Fibroblast of lung (primary cell): Measurements from ENCODE around the gene TDRD15. TPM values are rescaled to one million over a fixed set of nuclear protein-coding genes. Genes with fewer than 3 reads are reported as not detected.

ENCODE experiments used
- DNase-seq, 2 donors: peaks; one replicate each; pipeline versions ENCODE4 v3.0.0 to v3.0.0-alpha.2; 2010; ENCODE audit warnings: low read depth in 2 of 2
- H2AFZ ChIP-seq: 2 replicates; pipeline ENCODE4 v1.5.1; 2012; ENCODE audit warnings: low read length, control low read depth, inconsistent platforms
- H3K27ac ChIP-seq: 2 replicates; pipeline ENCODE4 v1.5.1; 2011; ENCODE audit warnings: low read length, control low read depth; ENCODE audit not compliant: insufficient read depth
- H3K27me3 ChIP-seq: 2 replicates; pipeline ENCODE4 v1.5.1; 2011; ENCODE audit warnings: mild to moderate bottlenecking, low read length; ENCODE audit not compliant: control insufficient read depth, insufficient read depth
- H3K36me3 ChIP-seq: 2 replicates; pipeline ENCODE4 v1.5.1; 2011; ENCODE audit warnings: low read length; ENCODE audit not compliant: control insufficient read depth, insufficient read depth
- H3K4me1 ChIP-seq: 2 replicates; pipeline ENCODE4 v1.5.1; 2011; ENCODE audit warnings: low read length; ENCODE audit not compliant: control insufficient read depth, insufficient read depth; ENCODE audit errors: extremely low read depth
- H3K4me2 ChIP-seq: 2 replicates; pipeline ENCODE4 v1.5.1; 2011; ENCODE audit warnings: low read length, control low read depth; ENCODE audit not compliant: insufficient read depth; ENCODE audit errors: extremely low read depth
- H3K4me3 ChIP-seq, 4 experiments: fragments of 200-600 bp in 1 of 4; sonication (generic) in 1 of 4; replicated peaks in 1 of 4; 2 replicates each; pipeline ENCODE4 v1.5.1; 2011 to 2016; ENCODE audit warnings: low read length in 4 of 4, low read depth in 3 of 4, mild to moderate bottlenecking in 3 of 4, control low read depth in 2 of 4, inconsistent platforms in 1 of 4, mixed read lengths in 1 of 4; ENCODE audit not compliant: insufficient read depth in 1 of 4; ENCODE audit errors: control extremely low read depth in 1 of 4
- H3K79me2 ChIP-seq: 2 replicates; pipeline ENCODE4 v1.5.1; 2012; ENCODE audit warnings: mild to moderate bottlenecking, low read length, inconsistent platforms; ENCODE audit not compliant: control insufficient read depth, insufficient read depth
- H3K9ac ChIP-seq: 2 replicates; pipeline ENCODE4 v1.5.1; 2011; ENCODE audit warnings: mild to moderate bottlenecking, low read length, control low read depth; ENCODE audit not compliant: insufficient read depth
- H3K9me3 ChIP-seq: 2 replicates; pipeline ENCODE4 v1.5.1; 2012; ENCODE audit warnings: low read depth, low read length; ENCODE audit not compliant: control insufficient read depth, insufficient read depth
- H4K20me1 ChIP-seq: 2 replicates; pipeline ENCODE4 v1.5.1; 2011; ENCODE audit warnings: low read length; ENCODE audit not compliant: control insufficient read depth, insufficient read depth; ENCODE audit errors: extremely low read depth
- EZH2 ChIP-seq: IDR thresholded peaks from 2 replicates; pipeline ENCODE4 v1.5.1; 2012; ENCODE audit warnings: low read length, control low read depth, mild to moderate bottlenecking; ENCODE audit errors: missing control alignments
- polyA plus RNA-seq, 2 donors: library from polyadenylated mRNA; depleted of rRNA in 1 of 2; stranded (reverse) in 1 of 2; unstranded in 1 of 2; fragments of >200 nt; gene quantifications; 2 replicates each; pipeline ENCODE4 v1.2.1, GENCODE V29; 2011 to 2012; ENCODE audit warnings: missing spikeins in 1 of 2
- total RNA-seq: library from RNA; depleted of rRNA; stranded (reverse); fragments of >200 nt; gene quantifications from 2 replicates; pipeline ENCODE4 v1.2.1, GENCODE V29; 2014
- TF ChIP-seq, protein P1 (sequence below), 2 donors: IDR thresholded peaks in 1 of 2; conservative IDR thresholded peaks in 1 of 2; 1 replicate in 1 of 2; 2 replicates in 1 of 2; pipeline ENCODE4 v1.5.1; 2011 to 2012; ENCODE audit warnings: low read length in 2 of 2, control low read depth in 1 of 2, inconsistent platforms in 1 of 2, low read depth in 1 of 2, mild to moderate bottlenecking in 1 of 2

TDRD15 gene
- total and polyA plus RNA-seq, 2 donors (not counting 1 experiment from before 2014, with no cell fraction given): not detected

DNA sequence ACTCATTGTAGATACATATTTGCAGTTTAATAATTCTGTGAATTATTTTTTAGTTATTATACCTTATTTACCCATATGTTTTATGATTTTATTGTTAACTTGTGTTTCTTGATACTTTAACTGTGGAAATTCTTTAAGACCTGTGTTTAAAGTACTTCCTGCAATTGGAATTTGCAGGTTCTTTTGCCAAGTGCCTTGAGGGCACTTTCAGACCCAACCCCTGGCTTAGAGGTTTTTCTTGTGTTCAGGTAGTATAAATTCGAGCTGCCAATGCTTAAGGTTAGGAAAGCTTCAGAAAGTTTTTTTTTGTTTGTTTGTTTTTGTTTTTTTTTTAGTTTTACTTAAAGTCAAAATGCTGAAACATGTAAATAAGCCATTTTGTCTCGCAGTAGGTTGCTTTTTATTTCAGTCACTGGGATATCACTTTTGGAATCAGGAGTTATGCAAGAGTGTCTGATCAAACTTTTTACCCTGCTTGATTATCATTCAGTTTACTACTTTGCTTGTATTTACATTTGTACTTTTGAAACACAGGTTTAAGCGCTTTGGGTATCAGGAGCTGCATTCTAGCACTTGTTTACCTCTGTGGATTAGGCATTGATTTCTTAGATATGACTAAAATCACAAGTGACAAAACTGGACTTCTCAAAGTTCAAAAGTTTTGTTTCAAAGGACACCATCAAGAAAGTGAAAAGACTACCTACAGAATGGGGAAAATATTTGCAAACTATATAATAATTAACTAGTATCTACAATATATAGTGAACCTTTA is 31.8 kb downstream of the TDRD15 start:
- Histone ChIP-seq H3K79me2 (no peaks in the 10 kb centered on the region), H4K20me1 (no peaks in the 10 kb centered on the region), H2AFZ (no peak overlapping the region), H3K9ac (no peak overlapping the region), H3K27me3 (no peaks in the 10 kb centered on the region), H3K27ac (no peak overlapping the region), H3K9me3 (no peaks in the 10 kb centered on the region), H3K4me3 (no peak overlapping the region), H3K4me2 (no peak overlapping the region), H3K4me1 (no peaks in the 10 kb centered on the region), H3K36me3 (no peaks in the 10 kb centered on the region)
- no peak for DNase-seq
- TF ChIP-seq EZH2: no peak
- TF ChIP-seq, protein P1, sequence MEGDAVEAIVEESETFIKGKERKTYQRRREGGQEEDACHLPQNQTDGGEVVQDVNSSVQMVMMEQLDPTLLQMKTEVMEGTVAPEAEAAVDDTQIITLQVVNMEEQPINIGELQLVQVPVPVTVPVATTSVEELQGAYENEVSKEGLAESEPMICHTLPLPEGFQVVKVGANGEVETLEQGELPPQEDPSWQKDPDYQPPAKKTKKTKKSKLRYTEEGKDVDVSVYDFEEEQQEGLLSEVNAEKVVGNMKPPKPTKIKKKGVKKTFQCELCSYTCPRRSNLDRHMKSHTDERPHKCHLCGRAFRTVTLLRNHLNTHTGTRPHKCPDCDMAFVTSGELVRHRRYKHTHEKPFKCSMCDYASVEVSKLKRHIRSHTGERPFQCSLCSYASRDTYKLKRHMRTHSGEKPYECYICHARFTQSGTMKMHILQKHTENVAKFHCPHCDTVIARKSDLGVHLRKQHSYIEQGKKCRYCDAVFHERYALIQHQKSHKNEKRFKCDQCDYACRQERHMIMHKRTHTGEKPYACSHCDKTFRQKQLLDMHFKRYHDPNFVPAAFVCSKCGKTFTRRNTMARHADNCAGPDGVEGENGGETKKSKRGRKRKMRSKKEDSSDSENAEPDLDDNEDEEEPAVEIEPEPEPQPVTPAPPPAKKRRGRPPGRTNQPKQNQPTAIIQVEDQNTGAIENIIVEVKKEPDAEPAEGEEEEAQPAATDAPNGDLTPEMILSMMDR (conservative IDR thresholded peaks at IDR 0.05 in 1 of 2, IDR thresholded peaks at IDR 0.05 in 1 of 2; ENCODE audit: low read depth in 1 of 2, low read length in 2 of 2): no peak

DNA sequence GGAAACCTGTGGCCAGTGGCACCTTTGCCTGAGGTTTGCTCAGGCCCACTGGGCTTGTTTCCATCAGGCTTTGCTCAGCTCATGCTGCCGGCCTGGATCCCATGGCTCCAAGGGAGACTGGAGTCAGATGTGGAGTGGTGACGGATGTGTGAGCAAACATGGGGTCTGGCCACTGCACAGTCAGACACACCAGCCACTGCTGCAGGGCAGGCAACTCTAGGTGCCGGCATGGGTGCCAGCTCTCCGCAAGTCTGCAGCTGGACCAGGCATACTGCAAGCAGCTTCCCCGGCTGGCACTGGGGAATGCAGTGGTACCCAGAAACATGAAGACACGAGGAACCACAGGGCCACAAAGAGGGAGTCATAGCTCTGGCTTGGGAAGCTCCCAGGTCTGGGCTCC is 37.4 kb downstream of the TDRD15 start:
- H4K20me1 ChIP-seq: no peaks in the 10 kb centered on the region
- no peak overlapping the region for H3K4me2 ChIP-seq
- DNase-seq: no peak
- TF ChIP-seq, protein P1 (conservative IDR thresholded peaks at IDR 0.05 in 1 of 2, IDR thresholded peaks at IDR 0.05 in 1 of 2; ENCODE audit: low read depth in 1 of 2, low read length in 2 of 2): no peak
- TF ChIP-seq EZH2: no peak
- H3K4me3 ChIP-seq: no peak overlapping the region
- no peak overlapping the region for H3K9ac ChIP-seq
- H3K27ac ChIP-seq: no peak overlapping the region
- no peaks in the 10 kb centered on the region for H3K4me1 ChIP-seq
- no peaks in the 10 kb centered on the region for H3K79me2 ChIP-seq
- H3K36me3 ChIP-seq: no peaks in the 10 kb centered on the region
- no peak overlapping the region for H2AFZ ChIP-seq
- no peaks in the 10 kb centered on the region for H3K27me3 ChIP-seq
- H3K9me3 ChIP-seq: no peaks in the 10 kb centered on the region

DNA sequence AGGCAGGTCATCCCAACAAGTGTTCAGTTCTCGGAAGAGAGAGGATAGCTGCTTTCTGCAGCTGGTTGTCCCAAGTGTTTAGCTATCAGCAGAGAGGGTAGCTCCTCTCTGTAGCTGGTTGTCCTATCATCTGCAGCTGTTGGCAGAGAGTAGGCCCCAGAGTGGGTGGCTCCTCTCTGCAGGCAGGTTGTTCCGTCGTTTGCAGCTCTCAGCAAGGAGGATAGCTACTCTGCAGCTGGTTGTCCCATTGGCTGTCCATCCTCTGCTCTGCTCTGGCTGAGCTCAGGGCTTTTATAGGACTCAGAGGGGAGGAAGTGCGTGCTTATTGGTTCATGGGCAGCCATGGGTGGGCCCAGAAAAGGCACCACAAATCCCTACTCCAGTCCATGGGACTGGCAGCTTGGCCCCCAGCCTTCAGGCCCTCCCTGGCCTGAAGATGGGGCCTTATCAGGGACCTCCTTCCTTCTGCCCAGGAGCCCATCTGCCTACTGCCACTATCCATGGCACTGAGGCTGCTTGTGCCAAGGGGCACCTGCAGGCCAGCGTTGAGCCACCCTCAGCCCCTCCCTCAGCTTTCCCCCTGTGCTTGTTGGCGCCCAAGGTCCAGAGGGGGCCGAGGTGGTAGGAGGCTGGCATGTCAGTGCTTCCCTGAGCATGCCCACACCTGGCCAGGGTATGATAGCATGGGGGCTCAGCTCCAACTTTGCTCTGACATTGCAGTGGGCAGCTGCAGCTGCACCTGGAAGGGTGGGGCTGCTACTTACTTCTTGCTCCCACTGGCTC is 38.3 kb downstream of the TDRD15 start:
- no peak overlapping the region for H2AFZ ChIP-seq
- no peaks in the 10 kb centered on the region for H4K20me1 ChIP-seq
- H3K27me3 ChIP-seq: no peaks in the 10 kb centered on the region
- no peak overlapping the region for H3K4me2 ChIP-seq
- no peak overlapping the region for H3K27ac ChIP-seq
- no peaks in the 10 kb centered on the region for H3K4me1 ChIP-seq
- no peak for TF ChIP-seq EZH2
- TF ChIP-seq, protein P1 (conservative IDR thresholded peaks at IDR 0.05 in 1 of 2, IDR thresholded peaks at IDR 0.05 in 1 of 2; ENCODE audit: low read depth in 1 of 2, low read length in 2 of 2): no peak
- H3K79me2 ChIP-seq: no peaks in the 10 kb centered on the region
- DNase-seq: no peak
- H3K9me3 ChIP-seq: no peaks in the 10 kb centered on the region
- H3K36me3 ChIP-seq: no peaks in the 10 kb centered on the region
- no peak overlapping the region for H3K9ac ChIP-seq
- H3K4me3 ChIP-seq: no peak overlapping the region
